Activated T-helper 9 cell treated with anti-CD3 and anti-CD28 coated beads, Interleukin-2, amount 50 U/mL, for 16 hours (primary cell): Measurements from ENCODE around the gene MYL3.
"Not testable (repeated sequence)": the region's sequence is repeated elsewhere in the genome, so short reads cannot be mapped to it uniquely, and the experiment has no call there.

Experiments
- DNase-seq: peaks from one replicate; pipeline ENCODE4 v3.0.0-alpha.2; 2020; ENCODE audit warnings: low read depth

MYL3 gene

DNA sequence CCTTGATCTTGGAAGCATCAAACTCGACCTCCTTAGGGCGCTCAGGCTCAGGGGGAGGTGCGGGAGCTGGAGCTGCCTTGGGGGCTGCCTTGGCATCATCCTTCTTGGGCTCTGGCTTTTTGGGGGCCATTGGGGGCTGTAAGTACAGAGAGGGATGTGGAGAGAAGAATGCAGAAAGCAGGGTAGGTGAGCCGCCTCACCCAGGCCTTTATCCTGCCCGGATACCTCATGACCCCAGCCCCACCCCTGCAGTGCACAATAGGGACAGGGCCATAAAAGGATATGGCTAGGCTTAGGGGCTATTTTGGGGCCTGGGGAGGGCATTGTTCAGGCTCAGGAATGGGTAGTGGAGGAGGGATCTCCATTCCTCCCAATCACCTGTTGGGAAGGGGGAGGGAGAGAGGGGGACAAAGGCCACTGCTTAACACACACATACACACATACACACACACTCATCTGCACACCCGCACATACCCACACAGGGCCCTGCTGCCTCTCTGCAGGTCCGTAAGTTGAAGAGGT lies at the start of gene MYL3:
MYL3 (minus strand) TSS at position 184 of the 522 bp plus-strand sequence; CDS start at position 130, 54 bp downstream.
- no peak for DNase-seq

DNA sequence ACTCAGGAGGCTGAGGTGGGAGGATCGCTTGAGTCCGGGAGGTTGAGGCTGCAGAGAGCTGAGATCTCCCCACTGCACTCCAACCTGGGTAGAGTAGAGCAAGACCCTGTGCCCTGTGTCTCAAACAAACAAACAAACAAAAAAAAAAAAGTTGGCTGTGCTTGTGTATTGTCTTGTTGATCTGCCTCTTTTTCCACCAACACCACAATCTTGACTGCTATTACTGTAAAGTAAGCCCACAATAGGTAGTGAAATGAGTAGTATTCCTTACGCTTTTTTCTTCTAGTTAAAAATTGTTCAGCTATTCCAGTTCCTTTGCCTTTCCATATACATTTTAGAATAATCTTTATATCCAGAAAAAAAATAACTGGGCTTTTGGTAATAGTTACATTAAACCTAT lies 49.7 kb upstream of the MYL3 start:
- no peak for DNase-seq

DNA sequence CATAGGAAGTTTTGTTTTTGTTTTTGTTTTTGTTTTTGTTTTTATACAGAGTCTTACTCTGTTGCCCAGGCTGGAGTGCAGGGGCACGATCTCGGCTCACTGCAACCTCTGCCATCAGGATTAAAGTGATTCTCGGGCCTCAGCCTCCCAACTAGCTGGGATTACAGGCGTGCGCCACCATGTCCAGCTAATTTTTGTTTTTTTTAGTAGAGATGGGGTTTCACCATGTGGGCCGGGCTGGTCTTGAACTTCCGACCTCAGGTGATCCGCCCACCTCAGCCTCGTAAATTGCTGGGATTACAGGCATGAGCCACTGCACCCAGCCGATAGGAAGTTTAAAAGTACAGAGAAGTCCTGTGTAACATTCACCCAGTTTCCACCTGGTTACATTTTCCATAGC lies 47.7 kb upstream of the MYL3 start:
- not testable (repeated sequence) for DNase-seq

DNA sequence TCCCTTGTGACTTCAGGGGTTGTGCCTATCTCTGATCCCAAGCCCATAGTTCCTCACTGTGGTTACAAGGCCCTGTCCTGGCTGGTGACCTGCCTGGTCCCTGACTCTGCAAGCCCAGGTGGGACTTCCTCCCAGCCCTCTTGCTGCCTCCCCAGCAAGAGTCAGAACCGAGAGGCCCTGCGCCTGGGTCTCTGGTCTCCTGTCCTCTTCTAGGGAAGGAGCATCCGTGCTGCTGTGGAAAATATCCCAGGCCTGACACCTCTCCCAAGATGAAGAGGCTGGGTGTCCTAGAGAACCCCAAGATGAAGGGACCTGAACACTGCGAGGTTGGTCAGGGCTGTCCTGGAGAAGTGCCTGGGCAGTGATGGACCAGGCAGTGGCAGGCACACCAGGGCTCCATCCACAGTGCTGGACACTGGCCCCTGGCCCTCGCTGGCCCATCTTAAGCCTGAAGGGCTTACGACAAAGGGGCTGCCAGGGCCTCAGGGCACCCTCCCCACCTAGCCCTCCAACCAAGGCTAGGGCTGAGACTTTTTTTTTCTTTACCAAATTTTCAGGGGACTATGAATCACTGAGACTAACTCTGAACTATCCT lies 47.0 kb upstream of the MYL3 start:
- DNase-seq, result no peak

DNA sequence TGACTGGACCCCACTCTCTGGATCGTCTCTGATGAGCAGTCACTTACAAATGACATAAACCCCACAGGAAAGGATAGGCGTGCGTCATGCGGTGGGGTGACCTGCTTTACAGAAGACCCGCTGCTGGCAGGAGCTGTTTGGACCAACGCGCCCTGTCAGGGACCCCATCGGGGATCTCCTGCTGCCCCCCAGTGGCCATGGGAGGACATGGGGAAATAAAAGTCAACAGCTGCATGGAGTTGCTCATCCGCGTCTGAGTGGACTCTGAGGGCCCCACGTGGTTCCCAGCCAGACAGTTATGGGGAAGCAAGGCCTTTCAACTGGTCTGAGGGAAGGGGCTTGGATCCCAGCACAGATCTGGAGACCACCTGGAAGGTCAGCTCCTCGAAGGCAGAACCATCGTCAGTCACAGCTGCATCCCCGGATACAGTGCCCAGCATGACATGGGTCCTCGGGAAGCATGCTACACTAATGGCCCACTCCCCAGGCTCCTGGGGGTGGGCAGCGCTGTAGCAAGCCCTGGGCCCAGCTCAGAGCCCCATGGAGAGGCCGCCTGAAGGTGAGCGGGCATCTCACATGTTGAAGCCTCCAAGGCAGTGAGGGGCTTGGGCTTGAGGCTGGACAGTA lies 46.4 kb upstream of the MYL3 start:
- DNase-seq, result peak; percentile 65

DNA sequence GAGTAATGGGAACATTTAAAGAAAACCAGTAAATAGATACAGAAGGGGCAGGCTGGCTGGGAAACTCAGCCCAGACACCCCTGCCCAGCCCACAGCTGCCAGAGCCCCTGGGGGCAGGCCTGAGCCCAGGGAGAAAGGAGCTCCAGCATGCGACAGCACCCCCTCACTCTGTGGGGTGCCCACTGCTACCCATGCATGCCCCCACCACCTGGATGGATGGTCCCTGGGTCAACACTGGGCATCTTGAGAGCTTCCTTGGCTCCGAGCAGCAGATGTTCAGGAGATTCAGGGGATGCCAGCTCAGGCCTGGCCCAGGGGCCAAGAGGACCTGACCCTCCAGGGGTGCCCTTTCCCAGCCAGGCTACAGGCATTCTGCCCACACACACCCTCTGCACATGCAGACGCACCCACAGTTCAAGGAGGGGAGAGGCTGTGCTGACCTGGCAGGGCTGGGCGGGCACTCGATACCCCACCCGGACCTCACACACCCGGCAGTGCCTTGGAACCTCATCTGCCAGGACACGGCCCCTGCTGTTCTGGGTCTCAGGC lies 45.8 kb upstream of the MYL3 start:
- no peak for DNase-seq

DNA sequence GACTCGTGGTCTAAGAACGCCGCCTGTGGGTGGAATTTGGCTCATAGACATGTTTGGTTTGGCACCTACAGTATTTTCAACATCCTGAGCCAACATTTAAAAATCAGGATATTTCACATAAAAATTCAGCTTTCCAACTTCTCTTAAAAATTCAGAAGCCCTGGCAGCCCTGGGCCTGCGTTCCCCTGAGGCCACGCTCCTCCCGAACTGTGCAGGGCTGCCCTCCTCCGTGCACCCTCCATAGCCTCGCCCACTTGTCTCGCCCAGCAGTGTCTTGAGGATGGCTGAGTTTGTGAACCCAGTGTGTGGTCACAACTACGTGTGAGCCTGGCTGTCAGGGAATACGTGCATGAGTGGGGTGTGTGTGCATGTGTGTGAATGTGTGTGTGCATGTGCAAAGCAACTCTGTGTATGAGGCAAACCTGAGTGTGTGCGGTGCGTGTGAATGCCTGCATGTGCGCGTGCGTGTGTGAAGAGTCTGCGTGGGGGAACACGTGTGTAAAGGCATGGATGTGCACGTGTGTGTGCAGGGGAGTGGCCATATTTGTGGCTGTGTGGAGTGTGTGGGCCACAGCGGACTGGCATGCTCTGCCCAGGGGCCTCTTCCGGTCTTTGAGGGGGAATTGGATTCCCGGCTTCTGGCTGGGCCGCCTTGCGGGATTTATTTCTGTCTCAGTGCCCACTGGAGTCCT lies 45.2 kb upstream of the MYL3 start:
- DNase-seq, result no peak

DNA sequence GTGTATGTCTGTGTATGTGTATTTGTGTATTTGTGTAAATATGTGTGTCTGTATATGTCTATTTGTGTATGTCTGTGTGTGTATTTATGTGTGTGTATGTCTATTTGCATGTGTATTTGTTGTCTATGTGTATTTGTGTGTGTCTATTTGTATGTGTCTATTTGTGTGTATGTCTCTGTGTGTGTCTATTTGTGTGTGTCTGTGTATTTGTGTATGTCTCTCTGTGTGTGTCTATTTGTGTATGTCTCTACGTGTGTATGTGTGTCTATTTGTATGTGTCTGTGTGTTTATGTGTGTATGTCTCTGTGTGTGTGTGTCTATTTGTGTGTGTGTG lies 44.7 kb upstream of the MYL3 start:
- DNase-seq, result no peak

DNA sequence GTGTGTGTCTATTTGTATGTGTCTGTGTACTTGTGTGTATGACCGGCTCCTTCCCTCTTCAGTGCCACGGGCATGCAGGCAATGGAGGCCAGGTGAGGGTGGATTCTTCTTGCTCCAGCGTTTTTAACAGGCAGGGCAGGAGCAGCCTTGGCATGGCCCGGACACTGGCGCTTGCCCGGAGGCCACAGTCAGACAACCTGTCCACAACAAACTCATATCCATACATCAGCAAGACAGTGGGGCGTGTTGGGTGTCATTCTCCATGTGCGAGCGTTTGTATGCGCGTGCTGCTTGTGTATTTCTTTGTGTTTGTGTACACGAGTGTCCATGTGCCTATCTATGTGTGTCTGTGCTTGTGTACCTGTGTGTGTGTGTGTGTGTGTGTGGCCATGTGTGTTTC lies 44.0 kb upstream of the MYL3 start:
- DNase-seq, result no peak

DNA sequence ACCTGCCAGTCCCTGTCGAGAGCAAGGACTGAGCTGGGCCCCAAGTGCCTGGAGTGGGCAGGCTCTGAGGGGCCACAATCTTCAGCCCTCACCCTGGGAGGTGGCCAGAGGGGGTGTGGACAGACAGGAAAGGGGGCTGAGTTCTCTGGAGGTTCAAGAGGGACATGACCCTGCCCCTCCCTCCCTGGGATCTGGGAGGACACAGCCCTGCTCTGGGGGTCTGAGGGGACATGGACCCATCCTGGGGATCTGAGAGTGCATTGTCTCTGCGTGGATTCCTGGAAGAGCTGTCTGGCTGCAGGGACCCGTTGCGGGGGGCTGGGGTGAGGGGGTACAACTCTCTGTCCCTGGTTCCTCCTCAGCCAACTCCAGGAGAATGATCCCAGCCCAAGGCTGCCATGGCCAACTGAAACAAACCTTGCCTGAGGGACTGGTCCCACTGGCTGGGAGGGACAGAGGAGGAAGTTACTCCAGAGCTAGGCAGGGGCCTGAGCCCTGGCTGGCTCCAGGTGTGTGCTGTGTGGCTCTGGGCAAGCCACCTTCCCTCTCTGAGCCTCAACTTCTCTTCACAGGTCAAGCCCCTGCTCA lies 43.3 kb upstream of the MYL3 start:
- DNase-seq, result no peak

DNA sequence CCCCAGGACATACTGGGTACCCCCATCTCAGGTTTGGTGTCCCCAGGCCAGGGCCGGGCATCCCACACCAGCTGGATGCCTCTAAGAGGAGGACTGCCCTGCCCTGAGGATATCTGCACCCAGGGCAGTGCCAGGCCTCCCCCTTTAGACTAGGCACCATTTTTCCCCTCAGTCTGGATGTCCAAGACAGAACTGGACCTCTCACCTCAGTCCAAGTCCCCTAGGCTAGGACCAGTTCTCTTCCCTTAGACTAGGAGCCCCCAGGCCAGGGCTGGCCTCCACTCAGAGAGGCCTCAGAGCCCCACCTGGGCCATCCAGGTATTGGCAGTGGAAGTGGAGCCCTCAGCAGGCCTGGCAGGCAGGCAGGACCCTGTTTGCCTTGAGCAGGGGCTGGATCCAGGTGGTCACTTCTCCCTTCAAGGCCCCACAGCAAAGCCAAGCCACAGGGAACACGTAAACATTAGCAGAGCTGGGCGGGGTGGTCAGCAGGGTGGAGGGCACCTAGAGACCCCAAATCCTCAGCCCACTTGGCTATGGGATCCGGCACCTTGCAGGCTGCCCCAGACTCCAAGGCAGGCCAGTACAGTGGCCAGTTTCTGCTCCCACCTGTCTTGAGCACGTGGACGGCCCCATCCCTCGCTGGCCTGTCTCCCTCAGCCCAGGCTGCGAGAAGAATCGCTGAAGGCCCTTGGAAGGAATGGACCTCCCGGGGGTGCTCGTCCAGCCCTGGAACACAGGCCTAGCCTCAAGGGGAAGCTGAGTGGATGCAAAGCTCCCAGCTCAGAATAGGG lies 42.6 kb upstream of the MYL3 start:
- DNase-seq, result no peak

DNA sequence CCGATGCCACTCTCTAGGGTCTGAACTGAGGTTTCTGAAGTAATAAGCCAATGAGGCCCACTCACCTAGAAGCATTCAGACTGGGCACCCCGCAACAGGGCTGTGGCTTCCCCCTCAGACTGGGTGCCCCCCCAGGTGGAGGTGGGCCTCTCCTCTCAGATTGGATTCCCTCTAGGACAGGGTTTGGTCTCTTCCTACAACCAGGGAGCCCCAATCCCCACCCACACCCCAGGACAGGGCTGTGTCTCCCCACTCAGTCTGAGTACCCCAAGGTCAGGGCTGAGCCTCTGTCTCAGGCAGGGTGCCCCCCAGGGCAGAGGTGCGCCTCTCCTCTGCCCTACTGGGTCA lies 41.9 kb upstream of the MYL3 start:
- no peak for DNase-seq

DNA sequence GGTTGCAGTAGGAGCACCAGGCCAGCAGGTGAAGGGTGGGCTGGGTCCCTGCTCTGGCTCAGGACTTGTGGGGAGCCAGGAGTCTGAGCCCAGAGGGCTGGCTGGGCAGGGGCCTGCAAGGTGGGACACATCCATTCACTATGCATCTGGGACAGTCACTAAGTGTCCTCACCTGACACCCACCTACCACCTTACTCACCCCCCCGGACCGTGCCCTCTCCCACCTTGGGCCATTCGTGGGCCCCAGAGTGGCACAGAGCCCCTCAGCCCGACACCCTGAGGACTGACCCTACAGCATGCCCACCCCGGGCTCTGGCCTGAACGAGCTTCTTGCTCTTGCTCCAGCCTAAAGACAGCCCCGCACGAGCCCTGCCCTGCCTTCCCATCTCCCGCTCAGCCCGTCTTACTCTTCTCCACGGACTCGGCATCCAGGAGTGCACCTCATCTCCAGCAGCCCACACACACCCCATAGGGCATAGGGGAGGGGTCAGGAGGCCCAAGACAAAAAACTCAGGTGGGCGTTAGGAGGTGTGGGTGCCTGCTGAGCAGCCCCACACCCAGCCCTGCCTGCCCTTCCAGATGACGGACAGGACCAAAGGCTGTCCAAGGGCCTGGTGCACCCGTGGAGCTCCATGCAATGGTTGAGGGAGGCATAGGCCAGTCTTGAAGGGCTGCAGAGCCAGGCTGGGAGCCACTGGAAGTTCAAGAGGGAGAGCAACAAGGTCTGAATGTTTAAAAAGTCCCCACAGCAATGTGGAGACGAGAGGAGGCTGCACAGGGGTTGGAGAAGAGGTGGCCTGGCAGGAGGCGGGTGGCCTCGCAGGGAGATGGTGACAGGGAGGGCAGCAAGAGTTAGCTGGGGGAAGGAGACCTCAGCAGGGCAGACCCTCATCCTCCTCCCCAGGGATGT lies 41.3 kb upstream of the MYL3 start:
- no peak for DNase-seq

DNA sequence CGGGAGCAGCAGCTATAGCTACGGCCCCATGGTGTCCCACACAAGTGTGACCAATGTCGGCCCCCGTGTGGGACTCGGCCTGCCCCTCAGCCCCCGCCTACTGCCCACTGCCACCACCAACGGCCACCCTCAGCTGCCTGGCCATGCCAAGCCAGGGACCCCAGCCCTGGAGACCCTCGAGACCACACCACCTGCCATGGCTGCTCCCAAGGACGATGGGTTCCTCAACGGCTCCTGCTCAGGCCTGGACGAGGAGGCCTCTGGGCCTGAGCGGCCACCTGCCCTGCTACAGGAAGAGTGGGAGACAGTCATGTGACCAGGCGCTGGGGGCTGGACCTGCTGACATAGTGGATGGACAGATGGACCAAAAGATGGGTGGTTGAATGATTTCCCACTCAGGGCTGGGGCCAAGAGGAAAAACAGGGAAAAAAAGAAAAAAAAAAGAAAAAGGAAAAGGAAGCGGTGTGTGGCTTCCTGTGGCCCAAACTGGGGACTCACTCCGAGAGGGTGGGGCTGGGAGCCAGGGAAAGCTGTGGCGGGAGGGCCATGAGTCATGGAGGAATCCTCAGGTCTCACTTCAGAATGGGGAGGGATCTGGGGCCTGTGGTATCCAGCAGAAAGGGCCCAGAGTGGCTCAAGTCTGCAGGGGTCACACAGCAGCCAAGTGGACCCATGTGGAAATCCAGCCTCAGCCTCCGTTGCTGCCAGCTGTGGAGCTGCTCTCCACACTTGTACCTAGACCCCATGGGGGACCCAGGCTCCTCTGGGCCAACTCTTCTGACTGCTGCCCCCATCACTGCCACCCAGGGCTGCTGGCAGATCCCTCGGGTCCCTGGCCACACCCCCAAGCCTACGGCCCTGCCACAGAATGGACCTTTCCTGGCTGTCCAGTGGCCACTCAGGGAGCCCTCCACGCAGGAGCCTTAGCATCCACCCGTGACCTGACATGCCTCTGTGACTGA lies 40.4 kb upstream of the MYL3 start:
- no peak for DNase-seq

DNA sequence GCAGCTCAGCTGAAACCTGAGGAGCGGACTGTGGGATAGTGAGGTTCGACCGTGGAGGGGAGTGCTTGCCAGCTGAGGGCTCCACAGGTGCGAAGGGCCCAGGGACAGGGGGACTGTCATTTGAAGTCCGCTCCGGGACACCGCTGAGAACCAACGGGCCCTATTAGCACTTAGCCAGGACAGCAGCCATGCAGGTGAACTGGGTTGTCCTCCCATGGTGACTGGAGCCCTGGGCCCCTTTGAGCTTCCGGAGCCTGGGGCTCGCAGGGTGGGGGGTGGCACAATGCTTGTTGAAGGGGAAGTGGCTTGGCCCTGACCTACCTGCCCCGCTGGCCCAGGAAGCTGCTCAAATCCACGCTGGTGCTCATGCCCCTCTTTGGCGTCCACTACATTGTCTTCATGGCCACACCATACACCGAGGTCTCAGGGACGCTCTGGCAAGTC lies 39.0 kb upstream of the MYL3 start:
- no peak for DNase-seq

DNA sequence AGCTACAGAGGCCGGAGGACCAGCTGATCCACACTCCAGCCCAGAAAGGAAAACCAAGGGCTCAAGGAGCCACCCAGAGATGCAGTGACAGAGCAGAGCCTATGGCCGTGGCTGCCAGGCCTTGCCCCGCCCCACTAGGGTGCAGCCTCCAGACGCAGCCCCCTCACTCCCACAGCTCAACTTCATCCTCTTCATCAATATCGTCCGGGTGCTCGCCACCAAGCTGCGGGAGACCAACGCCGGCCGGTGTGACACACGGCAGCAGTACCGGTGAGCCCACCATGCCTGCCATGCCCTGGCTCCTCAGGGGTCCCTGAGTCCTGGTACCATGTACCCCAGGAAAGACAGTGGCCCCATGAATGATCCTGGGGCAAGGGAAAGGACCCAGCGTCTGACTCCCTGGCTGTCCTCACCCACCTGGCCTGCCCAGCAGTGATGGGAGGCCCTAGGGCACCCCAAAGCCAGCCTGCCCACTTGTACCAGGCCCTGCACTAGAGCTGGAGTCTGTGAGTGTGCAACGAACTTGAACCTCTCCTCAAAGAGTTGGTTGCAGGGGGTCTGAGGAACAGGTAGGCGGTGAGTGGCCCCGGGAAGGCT lies 38.4 kb upstream of the MYL3 start:
- no peak for DNase-seq

DNA sequence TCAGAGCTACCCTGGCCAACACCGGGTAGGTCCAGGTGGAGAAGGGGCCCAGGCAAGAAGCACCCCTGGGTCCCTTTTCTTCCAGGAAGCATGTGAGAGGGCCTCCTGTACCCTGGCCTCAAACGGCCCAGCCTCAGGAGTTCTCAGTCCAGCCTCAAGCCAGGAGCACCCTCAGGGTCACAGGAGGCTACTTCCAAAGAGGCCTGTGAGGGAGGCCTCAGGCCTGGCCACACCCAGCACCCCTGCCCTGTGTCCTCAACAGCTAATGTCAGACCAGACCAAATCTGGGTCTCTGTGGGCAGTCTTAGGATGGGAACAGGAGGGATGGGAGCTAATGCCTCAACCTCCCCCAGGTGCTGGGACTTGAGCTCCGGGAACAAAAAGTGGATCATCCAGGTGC lies 37.8 kb upstream of the MYL3 start:
- DNase-seq, result no peak

DNA sequence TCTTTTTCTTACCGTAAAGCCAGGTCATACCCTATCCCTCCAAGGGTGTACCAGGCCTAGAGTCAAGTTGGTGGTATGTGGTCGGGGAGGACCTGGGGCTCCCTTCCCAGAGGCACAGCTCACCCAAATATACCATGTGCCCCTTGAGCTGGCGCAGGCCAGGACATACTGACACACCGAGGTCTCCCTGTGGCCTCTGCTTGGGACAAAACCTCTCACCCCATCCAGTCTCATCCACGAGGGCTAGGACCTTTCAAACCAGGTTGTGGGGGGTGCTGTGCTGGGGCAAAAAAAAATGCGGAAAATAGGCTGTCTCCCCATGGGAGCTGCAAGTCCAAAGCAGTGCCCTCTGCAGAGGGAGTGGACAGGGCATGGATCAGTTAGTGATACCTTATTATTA lies 37.1 kb upstream of the MYL3 start:
- no peak for DNase-seq

DNA sequence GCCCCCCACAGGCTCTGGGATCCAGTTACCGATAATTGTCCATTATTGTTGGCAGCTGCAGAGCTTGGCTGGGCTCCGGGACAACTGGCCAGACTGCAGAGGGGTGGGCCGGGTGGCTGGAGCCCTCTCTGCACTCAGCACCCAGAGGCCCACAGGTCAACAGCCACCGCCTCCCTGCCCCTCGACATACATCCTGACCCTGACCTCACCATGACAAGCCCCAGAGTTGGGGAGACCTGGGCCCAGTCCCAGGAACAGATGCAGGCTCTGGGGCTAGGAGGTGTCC lies 36.7 kb upstream of the MYL3 start:
- no peak for DNase-seq
